Measurements from ENCODE around the gene SPRYD7. TPM values are rescaled to one million over a fixed set of nuclear protein-coding genes. Genes with fewer than 3 reads are reported as not detected.
"Not testable (repeated sequence)": the region's sequence is repeated elsewhere in the genome, so short reads cannot be mapped to it uniquely, and the experiment has no call there.

Gene SPRYD7
- total RNA-seq (2014; rRNA removed; shearing (Covaris generic)): 7.3 and 8.4 TPM in 2 replicates

GRCh38 chr13:49936075-49936967 lies at the start of gene SPRYD7:
Gene SPRYD7, minus strand, starts transcription at chr13:49936340. Its CDS starts 105 bp downstream, at chr13:49936235.
- DNase-seq (ENCODE audit: low spot score): peak; percentile 99
- in situ Hi-C loops (cut with HindIII; ENCODE audit: low sequenced_read_pairs): no loop called here

GRCh38 chr13:49985129-49985528 lies 49.0 kb upstream of the SPRYD7 start:
- in situ Hi-C loops (cut with HindIII; ENCODE audit: low sequenced_read_pairs): no loop called here

GRCh38 chr13:49980266-49980665 lies 44.1 kb upstream of the SPRYD7 start:
- DNase-seq (ENCODE audit: low spot score): no peak
- in situ Hi-C loops (cut with HindIII; ENCODE audit: low sequenced_read_pairs): no loop called here

More at GRCh38 chr13:49985129-49985528, 49.0 kb upstream of the SPRYD7 start:
- DNase-seq (ENCODE audit: low spot score): peak; percentile 73

GRCh38 chr13:49977992-49978391 lies 41.9 kb upstream of the SPRYD7 start:
- DNase-seq (ENCODE audit: low spot score): no peak
- in situ Hi-C loops (cut with HindIII; ENCODE audit: low sequenced_read_pairs): no loop called here

GRCh38 chr13:49976314-49977258 lies 40.4 kb upstream of the SPRYD7 start:
- DNase-seq (ENCODE audit: low spot score): peak; percentile 85
- in situ Hi-C loops (cut with HindIII; ENCODE audit: low sequenced_read_pairs): no loop called here

GRCh38 chr13:49975826-49976225 lies 39.7 kb upstream of the SPRYD7 start:
- DNase-seq (ENCODE audit: low spot score): no peak
- in situ Hi-C loops (cut with HindIII; ENCODE audit: low sequenced_read_pairs): no loop called here

GRCh38 chr13:49972709-49973108 lies 36.6 kb upstream of the SPRYD7 start:
- DNase-seq (ENCODE audit: low spot score): no peak

GRCh38 chr13:49967456-49967855 lies 31.3 kb upstream of the SPRYD7 start:
- in situ Hi-C loops (cut with HindIII; ENCODE audit: low sequenced_read_pairs): no loop called here
- no peak for DNase-seq (ENCODE audit: low spot score)

More at GRCh38 chr13:49972709-49973108, 36.6 kb upstream of the SPRYD7 start:
- in situ Hi-C loops (cut with HindIII; ENCODE audit: low sequenced_read_pairs): no loop called here

GRCh38 chr13:49958321-49958720 lies 22.2 kb upstream of the SPRYD7 start:
- in situ Hi-C loops (cut with HindIII; ENCODE audit: low sequenced_read_pairs): no loop called here
- DNase-seq (ENCODE audit: low spot score): no peak

- no peak for DNase-seq (ENCODE audit: low spot score)
- in situ Hi-C loops (cut with HindIII; ENCODE audit: low sequenced_read_pairs): no loop called here
Observed at GRCh38 chr13:49956131-49956530, 20.0 kb upstream of the SPRYD7 start.

GRCh38 chr13:49954674-49955455 lies 18.7 kb upstream of the SPRYD7 start:
- in situ Hi-C loops (cut with HindIII; ENCODE audit: low sequenced_read_pairs): no loop called here
- DNase-seq (ENCODE audit: low spot score): no peak

- DNase-seq (ENCODE audit: low spot score): no peak
- in situ Hi-C loops (cut with HindIII; ENCODE audit: low sequenced_read_pairs): no loop called here
Observed at GRCh38 chr13:49953560-49953959, 17.4 kb upstream of the SPRYD7 start.

GRCh38 chr13:49951754-49952535 lies 15.8 kb upstream of the SPRYD7 start:
- in situ Hi-C loops (cut with HindIII; ENCODE audit: low sequenced_read_pairs): no loop called here
- no peak for DNase-seq (ENCODE audit: low spot score)

GRCh38 chr13:49948777-49949270 lies 12.7 kb upstream of the SPRYD7 start:
- in situ Hi-C loops (cut with HindIII; ENCODE audit: low sequenced_read_pairs); DNase-seq (ENCODE audit: low spot score): not testable (repeated sequence)

- in situ Hi-C loops (cut with HindIII; ENCODE audit: low sequenced_read_pairs): no loop called here
- no peak for DNase-seq (ENCODE audit: low spot score)
Observed at GRCh38 chr13:49939321-49939720, 3.2 kb upstream of the SPRYD7 start.

GRCh38 chr13:49938921-49939320 lies 2.8 kb upstream of the SPRYD7 start:
- in situ Hi-C loops (cut with HindIII; ENCODE audit: low sequenced_read_pairs): no loop called here

GRCh38 chr13:49938314-49938713 lies 2.2 kb upstream of the SPRYD7 start:
- in situ Hi-C loops (cut with HindIII; ENCODE audit: low sequenced_read_pairs): no loop called here
- no peak for DNase-seq (ENCODE audit: low spot score)

More at GRCh38 chr13:49938921-49939320, 2.8 kb upstream of the SPRYD7 start:
- no peak for DNase-seq (ENCODE audit: low spot score)

- DNase-seq (ENCODE audit: low spot score): no peak
- in situ Hi-C loops (cut with HindIII; ENCODE audit: low sequenced_read_pairs): no loop called here
Observed at GRCh38 chr13:49936968-49937273, 781 bp upstream of the SPRYD7 start.

Measured in G401 (cell line).